Measurements from ENCODE around the gene VTA1.
"Not testable (repeated sequence)": the region's sequence is repeated elsewhere in the genome, so short reads cannot be mapped to it uniquely, and the experiment has no call there.

GRCh38 chr6:142156758-142157068, 9.7 kb downstream of the VTA1 start:
- not testable (repeated sequence) for TF ChIP-seq CTCF (conservative IDR thresholded peaks at IDR 0.05; ENCODE audit: low read depth, low read length); RFX5 (IDR thresholded peaks at IDR 0.05; ENCODE audit: low read depth, low read length); FOS (IDR thresholded peaks at IDR 0.05; ENCODE audit: low read depth, low read length); SMC3 (IDR thresholded peaks at IDR 0.05; ENCODE audit: low read depth, low read length); POLR2A (IDR thresholded peaks at IDR 0.05; ENCODE audit: low read depth, low read length); ELK1 (IDR thresholded peaks at IDR 0.05; ENCODE audit: borderline replicate concordance, low read depth, low read length); USF2 (IDR thresholded peaks at IDR 0.05; ENCODE audit: low read depth, low read length); CEBPB (IDR thresholded peaks at IDR 0.05; ENCODE audit: low read depth, low read length); BHLHE40 (IDR thresholded peaks at IDR 0.05; ENCODE audit: low read depth, low read length); MAZ (IDR thresholded peaks at IDR 0.05; ENCODE audit: borderline replicate concordance, low read depth, low read length)

Data from IMR-90 (cell line).